K562 treated with DMSO at 1 percent for 48 hours (cell line): ENCODE measurements around the gene MYH6. TPM values are rescaled to one million over a fixed set of nuclear protein-coding genes. Genes with fewer than 3 reads are reported as not detected.

ENCODE experiments used
- total RNA-seq: library from RNA; unstranded; fragments of 300-600 nt; gene quantifications from 2 replicates; pipeline ENCODE4 v1.2.3, GENCODE V29; 2022; ENCODE audit warnings: low replicate concordance; ENCODE audit errors: extremely low read depth

The MYH6 gene
- not detected in 2 replicates for total RNA-seq

DNA sequence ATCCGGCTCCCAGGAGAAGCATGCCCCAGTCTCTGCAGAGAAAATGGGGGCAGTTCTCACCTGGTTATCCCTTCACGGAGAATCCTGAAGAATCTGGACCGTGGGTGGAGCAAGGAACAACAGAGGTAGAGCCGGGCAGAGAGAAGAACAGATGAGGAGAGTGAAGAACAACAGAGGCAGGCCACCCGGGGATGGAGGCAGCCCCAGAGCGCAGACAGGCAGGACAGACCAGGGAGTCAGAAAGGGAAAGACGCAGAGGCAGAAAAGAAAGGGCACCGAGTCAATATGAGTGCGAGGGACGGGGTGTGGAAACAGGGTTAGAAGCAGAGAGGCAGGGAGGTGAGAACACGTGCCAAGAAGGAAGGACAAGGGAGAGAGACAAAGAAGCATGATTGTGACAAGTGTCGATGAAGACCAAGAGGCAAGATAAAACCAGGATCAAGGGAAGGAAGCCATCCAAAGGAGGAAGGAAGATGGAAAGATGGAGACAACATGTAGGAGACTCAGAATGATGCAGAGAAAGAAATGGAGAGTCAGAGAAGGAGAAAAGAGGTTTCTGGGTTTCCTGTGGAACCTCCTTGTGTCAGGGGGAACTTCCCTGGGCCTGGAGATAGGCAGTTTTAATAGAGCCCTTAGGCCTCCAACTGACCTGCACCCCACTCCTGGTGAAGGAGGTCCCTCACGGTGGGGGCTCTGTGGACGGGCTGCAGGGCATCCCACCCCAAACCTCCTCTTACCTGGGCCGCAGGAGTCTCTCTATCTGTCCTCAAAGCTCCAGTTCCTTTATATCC is at the start of gene MYH6:
Gene MYH6, minus strand, starts transcription at position 758 of the 791 bp plus-strand sequence. CDS start 1,050 bp downstream, outside the sequence.

DNA sequence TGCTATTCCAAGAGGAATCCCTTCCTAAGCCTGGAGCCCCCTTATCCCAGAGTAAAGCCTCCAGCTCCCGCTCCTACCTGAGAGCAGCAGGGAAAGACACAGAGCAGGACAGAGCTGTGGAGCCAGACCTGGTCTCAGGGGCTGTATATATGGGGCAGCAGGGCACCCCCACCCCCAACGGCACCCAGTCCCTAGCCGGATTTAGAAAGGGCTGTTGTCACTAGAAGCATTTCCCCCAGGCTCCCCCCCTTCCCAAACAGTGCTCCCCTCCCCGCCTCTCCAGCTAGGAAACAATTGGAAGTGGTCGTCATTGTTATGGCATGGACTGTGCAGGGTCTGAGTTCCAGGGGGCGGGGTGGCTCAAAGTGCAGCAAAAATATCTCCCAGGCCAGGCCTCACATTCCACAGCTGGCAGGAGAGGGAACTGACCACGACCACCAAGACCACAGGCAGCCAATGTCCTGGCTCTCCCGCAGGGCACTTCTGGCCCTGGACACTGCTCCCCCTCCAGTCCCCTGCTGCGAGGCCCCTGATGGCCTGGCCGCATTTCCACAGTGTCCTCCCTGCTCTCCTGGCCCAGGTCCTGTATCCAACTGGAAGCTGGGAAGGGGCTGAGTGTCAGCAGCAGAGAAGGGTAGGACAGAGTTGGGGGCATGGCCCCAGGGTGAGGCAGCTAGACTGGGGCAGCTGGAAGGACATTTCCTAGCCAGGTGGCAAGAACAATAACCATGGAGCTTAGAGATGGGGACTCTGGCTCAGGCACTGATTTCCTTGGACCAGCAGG is 27.7 kb upstream of the MYH6 start, which contains the start of gene MYH7:
Gene MYH7, minus strand, starts transcription at position 118 of the 784 bp plus-strand sequence. CDS start 1,928 bp downstream, outside the sequence.

DNA sequence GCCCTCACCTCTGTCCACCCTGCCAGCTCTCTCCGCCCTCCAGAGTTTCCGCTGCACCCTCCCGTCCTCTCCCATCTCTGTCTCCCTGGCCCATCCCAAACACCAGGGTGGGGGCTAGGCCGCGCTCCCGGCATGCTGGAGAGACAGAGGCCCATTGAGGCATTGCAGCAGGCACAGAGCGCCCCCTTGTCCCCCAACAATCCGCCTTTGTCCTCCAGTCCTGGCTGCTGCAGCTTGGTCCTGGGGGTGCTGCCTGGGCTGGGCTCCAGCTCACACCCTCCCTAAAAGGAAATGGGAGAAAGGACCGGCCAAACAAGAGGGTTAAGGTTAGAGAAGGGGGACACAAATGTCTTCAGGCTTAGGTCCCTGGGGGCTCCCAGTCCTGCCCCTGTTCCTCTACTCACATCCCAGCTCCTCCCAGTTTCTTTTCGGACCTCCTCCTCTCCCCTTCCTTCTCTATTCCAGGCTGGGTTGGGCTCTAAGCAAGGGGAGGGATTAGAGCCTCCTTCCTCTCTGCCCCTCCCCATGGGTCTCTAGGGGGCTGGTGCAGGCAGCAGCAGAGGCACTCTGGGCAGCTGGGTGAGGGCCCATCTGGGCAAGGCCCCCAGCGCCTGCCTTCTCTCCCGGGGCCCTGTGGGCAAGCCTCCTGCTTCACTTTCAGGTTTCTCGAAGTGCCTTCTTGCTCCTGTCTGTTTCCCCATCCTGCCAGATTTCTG is 31.4 kb downstream of the MYH6 start, which contains the start of gene CMTM5:
Gene CMTM5, plus strand, starts transcription at position 565 of the 716 bp plus-strand sequence. CDS start 206 bp downstream, outside the sequence.

DNA sequence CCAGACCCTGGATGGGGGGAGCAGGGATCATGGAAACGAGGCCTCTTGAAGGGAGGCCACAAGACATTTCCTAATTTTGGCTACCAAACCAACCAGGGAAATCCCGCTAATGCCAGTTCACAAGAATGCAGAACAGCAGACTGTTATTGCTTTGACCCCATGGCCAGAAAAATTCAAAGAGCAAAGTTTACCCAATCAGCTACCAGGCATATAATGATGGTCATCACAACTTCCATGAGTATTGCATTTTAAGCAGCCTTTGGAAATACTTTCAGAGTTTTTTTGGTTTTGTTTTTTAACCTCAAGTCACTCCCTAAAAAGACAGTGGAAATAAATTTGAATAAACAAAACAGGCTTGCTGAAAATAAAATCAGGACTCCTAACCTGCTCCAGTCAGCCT is 35.6 kb downstream of the MYH6 start, which contains the start of gene IL25:
Gene IL25, plus strand, starts transcription at position 301 of the 400 bp plus-strand sequence.

DNA sequence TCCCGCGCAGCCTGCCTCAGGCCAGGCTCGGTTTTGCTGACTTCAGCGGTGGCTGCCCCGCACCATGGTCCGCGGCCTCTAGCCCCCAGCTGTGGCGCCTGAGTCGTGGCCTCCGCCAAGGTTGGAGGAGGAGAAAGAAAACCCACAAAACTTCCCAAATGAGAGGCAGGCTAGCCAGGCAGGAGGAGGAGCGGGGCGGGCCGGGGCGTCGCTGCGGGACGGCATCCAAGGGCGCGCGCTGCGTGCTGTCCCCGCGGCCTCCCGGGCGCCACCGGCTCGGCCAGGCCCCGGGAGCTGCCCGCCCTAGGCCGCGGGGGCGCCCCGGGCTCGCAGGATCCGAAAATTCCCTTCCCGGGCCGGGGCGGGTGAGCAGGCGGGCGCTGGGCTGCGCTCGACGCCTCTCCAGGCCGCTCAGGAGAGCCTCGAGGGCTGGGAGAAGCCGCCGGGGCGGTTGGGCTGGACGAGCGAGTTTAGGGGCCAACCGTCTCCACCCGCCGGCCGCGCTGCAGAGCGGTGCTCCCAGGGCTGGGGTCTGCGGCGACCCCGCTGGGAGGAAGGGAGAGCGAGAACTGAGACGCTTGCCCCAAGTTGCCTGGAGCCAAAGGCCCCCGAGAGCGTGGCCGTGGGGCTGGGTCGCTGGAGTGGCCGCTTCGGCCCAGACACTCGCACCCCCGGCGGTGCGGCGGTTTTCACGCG is 42.9 kb downstream of the MYH6 start, which contains the start of gene EFS:
Gene EFS, minus strand, starts transcription at position 137 of the 696 bp plus-strand sequence. CDS start 147 bp downstream, outside the sequence.

DNA sequence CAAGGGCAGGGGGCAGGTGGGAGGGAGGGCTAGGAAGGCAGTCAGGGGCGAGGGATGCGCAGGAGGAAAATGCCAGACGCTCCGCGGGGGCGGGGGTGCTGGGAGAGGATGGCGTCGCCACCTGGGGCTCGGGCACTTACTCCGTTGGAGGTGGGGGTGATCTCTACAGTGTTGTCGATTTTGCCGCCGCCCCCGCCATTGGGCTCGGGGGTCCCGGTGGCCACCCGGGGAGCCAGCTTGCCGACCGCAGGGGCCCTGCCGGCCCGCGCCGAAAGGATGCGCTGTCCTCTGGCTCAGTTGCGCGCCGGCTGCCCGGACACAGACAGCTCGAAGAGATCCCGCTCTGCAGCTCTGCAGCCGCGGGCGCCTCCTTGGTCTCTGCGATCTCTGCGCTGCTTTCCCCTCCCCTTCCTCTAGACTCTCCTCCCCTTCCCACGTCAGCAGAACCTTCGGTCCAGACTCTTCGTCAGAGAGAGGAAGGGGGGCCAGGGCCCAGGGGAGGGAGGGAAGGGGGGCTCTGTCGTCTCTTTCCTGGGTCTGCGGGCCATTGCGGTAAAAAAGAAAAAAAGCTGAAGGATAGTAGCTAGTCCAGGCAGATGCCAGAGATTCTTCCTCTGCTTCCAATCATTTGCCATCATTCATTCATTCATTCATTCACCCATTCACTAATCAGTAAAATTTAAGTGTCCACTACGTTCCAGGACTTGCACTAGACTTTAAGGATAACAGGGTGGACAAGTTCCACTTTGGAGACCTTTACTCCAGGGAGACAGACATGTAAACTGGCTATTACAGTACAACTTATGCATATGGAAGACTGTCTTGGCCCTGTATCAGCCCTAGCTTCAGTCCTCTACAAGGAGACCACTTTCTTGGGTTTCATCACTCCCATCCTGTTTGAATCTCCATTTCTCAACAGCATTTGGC is 55.3 kb downstream of the MYH6 start, which contains the start of gene SLC22A17:
Gene SLC22A17, minus strand, starts transcription at position 382 of the 927 bp plus-strand sequence.

Other genes starting within 250 kb of the MYH6 start
- gene SLC7A8, start 224.6 kb downstream of the MYH6 start, total RNA-seq = not detected in 2 replicates
- gene RNF212B, start 170.3 kb downstream of the MYH6 start, total RNA-seq = not detected in 2 replicates
- not detected in 2 replicates for gene HOMEZ, start 122.1 kb downstream of the MYH6 start, total RNA-seq
- not detected in 2 replicates for gene PPP1R3E, start 105.4 kb downstream of the MYH6 start, total RNA-seq
- gene BCL2L2, start 101.4 kb downstream of the MYH6 start, total RNA-seq = not detected in 2 replicates
- not detected in 2 replicates for gene PABPN1, start 86.8 kb downstream of the MYH6 start, total RNA-seq
- not detected in 2 replicates for gene SLC22A17, start 55.4 kb downstream of the MYH6 start, total RNA-seq
- gene EFS, start 43.1 kb downstream of the MYH6 start, total RNA-seq = not detected in 2 replicates
- not detected in 2 replicates for gene IL25, start 35.5 kb downstream of the MYH6 start, total RNA-seq
- not detected in 2 replicates for gene CMTM5, start 31.2 kb downstream of the MYH6 start, total RNA-seq
- gene MYH7, start 27.4 kb upstream of the MYH6 start, total RNA-seq = not detected in 2 replicates
- not detected in 2 replicates for gene NGDN, start 61.4 kb upstream of the MYH6 start, total RNA-seq
- not detected in 2 replicates for gene ZFHX2, start 143.5 kb upstream of the MYH6 start, total RNA-seq
- gene THTPA, start 148.0 kb upstream of the MYH6 start, total RNA-seq = not detected in 2 replicates
- gene AP1G2, start 159.5 kb upstream of the MYH6 start, total RNA-seq = not detected in 2 replicates
- not detected in 2 replicates for gene JPH4, start 170.5 kb upstream of the MYH6 start, total RNA-seq
- gene DHRS2, start 228.1 kb upstream of the MYH6 start, total RNA-seq = not detected in 2 replicates